ENCODE results near the gene NFAM1.

The NFAM1 gene

DNA sequence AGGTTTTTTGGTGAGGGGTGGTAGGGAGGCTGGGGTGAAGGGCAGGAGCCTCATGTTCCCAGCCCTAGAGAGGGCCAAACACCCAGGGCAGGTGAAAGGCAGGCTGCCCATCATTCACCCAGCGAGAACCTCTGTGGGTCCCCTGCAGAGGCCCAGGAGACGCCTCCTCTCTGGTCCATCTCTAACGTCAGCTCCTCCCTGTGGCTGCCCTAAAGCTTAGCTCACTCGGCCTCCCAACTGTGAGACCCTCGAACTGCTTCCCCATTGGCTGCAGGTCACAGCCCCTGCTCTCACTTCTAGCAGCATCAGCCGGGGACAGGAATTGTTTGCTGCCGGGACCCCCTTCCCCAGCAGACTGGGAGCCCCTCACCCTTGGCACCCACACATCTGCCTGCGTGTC, 615 bp upstream of the NFAM1 start:
- no peak overlapping the region for H3K27ac Mint-ChIP-seq
- H3K36me3 Mint-ChIP-seq (ENCODE audit: low read depth): no peaks in the 10 kb centered on the region
- ATAC-seq: no peak
- H3K27me3 Mint-ChIP-seq: peaks cover 10% of the 10 kb centered on the region
- DNase-seq: no peak
- no peaks in the 10 kb centered on the region for H3K9me3 Mint-ChIP-seq
- H3K4me3 Mint-ChIP-seq: no peak overlapping the region
- H3K4me1 Mint-ChIP-seq: peaks cover 4% of the 10 kb centered on the region

DNA sequence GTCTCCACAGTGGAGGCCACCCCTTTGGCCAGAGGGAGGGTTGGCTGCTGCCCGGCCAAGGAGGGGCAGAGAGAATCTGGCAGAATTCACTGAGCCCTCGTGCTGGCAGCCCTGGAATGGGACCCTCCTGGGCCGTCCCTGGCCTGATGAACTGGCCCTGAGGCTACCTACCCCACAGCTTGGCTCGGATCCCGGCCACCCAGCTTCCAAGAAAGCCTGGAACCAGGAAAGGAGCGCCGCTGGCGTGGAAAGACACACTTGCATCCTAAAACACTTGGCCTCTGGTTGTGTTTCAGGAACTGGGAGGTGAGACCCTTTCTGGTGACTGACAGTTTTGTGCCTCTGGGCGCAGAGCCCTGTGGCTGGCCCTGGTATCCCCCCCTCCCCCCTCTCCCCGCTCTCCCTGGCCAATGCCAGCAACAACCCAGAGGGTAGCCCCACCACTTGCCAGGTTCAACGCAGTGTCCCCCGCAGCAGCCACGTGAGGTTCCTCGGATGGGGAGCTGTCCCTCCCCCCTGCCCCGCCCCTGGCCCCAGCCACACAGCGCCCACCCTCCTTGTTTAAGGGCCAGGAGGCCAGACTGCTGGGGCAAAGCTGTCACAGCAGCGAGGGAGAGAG, 693 bp downstream of the NFAM1 start:
- Mint-ChIP-seq H3K27ac (no peak overlapping the region), H3K4me1 (no peaks in the 10 kb centered on the region), H3K9me3 (no peaks in the 10 kb centered on the region), H3K36me3 (ENCODE audit: low read depth) (no peaks in the 10 kb centered on the region), H3K4me3 (no peak overlapping the region), H3K27me3 (peaks cover 10% of the 10 kb centered on the region)
- ATAC-seq (no peak), DNase-seq (no peak)

DNA sequence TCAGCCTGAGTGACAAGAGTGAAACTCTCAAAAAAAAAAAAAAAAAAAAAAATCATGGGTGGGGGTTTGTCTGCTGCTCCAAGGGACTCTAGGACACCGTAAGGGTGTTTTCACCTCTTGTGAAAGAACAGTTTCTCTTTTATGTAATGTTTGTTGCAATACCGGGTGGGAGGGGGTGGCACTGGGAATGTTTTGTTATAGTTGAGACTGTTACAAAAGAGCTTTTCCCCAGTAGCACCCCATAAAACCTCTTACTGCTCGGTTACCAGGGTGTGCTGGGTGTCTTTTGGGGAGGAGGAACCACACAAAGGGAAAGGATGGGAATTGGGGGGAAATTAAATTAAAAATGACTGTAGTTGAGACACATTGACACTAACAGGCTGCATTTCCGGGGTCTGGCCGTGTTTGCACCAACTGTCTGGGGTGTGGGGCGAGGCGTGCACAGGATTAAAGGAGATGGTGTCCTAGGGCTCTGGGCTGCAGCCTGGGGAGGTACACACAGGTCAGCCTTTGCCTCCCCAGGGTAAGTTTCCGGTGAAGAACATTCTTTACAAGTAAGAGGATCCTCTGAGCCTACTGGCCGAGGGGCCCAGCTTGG, 1.6 kb downstream of the NFAM1 start:
- Mint-ChIP-seq H3K9me3 (no peaks in the 10 kb centered on the region), H3K27me3 (peaks cover 10% of the 10 kb centered on the region), H3K4me1 (no peaks in the 10 kb centered on the region), H3K27ac (no peak overlapping the region), H3K4me3 (no peak overlapping the region), H3K36me3 (ENCODE audit: low read depth) (no peaks in the 10 kb centered on the region)
- ATAC-seq (no peak), DNase-seq (no peak)

DNA sequence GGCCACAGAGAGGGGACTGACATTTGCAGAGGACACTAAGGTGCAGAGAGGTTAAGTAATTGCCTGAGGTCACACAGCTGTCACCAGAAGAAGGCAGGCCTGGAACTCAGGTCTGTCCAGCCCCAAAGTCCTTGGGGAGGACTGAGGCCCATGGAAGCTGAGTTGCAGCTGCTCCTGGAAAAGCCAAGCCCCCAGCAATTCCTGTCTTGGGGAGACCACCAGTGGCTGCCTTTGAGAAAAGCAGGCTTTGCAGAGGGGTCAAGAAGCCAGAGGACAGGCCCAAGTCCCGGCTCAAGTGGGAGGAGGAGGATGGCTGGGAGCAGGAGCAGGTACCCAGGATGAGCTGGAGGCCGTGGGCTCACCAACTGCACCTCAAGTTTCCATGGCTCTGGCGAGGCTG, 3.4 kb downstream of the NFAM1 start:
- Mint-ChIP-seq H3K27ac (no peak overlapping the region), H3K36me3 (ENCODE audit: low read depth) (no peaks in the 10 kb centered on the region), H3K4me1 (no peaks in the 10 kb centered on the region), H3K9me3 (no peaks in the 10 kb centered on the region), H3K27me3 (peaks cover 12% of the 10 kb centered on the region), H3K4me3 (no peak overlapping the region)
- no peak for DNase-seq
- ATAC-seq: no peak

DNA sequence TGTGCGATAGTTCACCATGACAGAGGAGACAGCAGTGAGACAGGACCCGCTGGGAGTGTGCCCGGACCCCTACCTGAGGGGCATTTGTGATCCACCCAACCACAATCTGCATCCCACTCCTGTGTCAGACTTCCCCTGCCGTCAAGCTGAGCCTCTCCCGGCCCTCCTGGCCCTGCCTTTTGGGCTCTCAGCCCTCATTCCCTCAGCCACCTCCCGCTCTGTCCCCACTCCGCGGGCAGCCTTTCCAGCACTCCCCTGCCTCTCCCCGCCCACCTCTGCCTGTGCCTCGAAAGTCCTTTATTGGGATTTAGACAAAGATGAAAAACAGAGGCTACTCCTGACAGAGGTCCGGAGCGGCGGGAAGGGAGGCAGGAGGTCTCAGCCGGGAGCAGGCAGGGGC, 4.2 kb downstream of the NFAM1 start:
- Mint-ChIP-seq H3K36me3 (ENCODE audit: low read depth) (no peaks in the 10 kb centered on the region), H3K27ac (no peak overlapping the region), H3K27me3 (peaks cover 12% of the 10 kb centered on the region)

DNA sequence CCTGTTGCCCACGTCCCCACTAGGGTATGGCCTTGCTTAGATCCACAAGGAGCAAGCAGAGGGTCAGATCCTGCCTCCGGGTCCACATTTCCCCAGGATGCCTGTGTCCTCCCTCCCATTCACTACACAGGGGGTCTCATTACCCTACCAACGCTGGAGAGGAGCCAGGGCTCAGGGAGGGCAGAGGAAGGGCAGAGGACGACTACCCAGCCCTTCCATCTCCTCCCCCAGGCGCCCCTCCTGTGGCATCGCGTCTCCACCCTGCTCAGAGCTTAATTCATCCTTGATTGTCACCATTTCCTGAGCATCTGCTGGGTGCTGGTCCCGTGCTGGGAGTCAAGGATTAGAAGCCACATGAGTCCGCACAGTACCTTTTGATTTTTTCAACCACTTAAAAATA, 5.0 kb downstream of the NFAM1 start:
- ATAC-seq (no peak), DNase-seq (no peak)
- Mint-ChIP-seq H3K36me3 (ENCODE audit: low read depth) (no peaks in the 10 kb centered on the region), H3K27me3 (peaks cover 12% of the 10 kb centered on the region), H3K4me1 (no peaks in the 10 kb centered on the region), H3K4me3 (no peak overlapping the region), H3K27ac (no peak overlapping the region), H3K9me3 (no peaks in the 10 kb centered on the region)

More for the DNA sequence above, 4.2 kb downstream of the NFAM1 start:
- H3K4me1 Mint-ChIP-seq: no peaks in the 10 kb centered on the region
- DNase-seq (no peak), ATAC-seq (no peak)
- H3K9me3 Mint-ChIP-seq: no peaks in the 10 kb centered on the region
- H3K4me3 Mint-ChIP-seq: no peak overlapping the region

DNA sequence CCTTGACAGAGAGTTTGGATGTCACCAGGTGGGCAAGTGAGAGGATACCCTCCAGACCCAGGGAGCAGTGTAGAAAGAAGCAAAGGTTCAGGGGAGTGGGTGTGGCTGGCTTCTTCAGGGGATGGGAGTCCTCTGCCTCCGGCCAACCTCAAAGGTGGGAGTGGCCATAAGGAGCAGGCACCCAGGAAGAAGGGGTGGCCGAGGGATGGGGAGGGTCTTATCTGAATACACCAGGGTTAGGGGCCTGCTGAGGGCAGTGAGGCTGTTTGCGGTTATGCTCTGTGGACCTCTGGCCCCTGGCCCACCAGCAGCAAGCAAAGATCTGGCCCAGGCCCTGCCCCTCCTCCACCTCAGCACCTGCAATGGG, 6.2 kb downstream of the NFAM1 start:
- Mint-ChIP-seq H3K27ac (no peak overlapping the region), H3K9me3 (no peaks in the 10 kb centered on the region), H3K36me3 (ENCODE audit: low read depth) (no peaks in the 10 kb centered on the region), H3K27me3 (peaks cover 10% of the 10 kb centered on the region), H3K4me1 (no peaks in the 10 kb centered on the region), H3K4me3 (no peak overlapping the region)
- ATAC-seq (no peak), DNase-seq (no peak)

DNA sequence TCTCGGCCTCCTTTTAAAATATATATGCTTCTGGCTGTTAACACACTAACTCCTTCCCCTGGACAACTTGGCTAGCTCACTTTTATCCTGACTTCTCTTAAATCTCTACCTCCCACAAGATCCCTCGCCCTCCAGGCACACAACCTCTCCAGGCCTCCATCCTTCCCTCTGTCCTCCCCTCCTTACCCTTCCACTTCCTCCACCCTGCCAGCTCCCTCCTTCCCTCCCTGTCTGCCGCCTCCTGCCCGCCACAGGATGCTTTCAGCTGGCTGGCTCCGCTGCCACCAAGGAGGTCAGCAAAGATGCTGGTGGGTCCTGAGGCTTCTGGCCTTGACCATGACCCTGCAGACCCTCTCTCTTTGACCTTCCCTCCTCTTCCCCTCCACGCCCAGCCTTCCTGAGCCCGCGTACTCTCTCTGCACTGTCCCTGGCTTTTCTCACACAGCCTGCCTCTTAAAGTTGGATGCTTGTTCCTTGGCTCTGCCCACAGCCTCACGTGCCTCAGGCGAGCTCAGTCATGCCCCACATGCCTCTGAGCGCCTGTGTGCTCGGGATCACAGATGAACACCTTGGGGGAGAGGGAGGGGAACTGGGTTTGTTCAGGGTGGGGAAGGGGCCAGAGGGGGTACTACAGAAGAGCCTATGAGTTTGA, 6.7 kb downstream of the NFAM1 start:
- H3K9me3 Mint-ChIP-seq: no peaks in the 10 kb centered on the region
- no peak overlapping the region for H3K27ac Mint-ChIP-seq
- no peaks in the 10 kb centered on the region for H3K4me1 Mint-ChIP-seq
- H3K36me3 Mint-ChIP-seq (ENCODE audit: low read depth): no peaks in the 10 kb centered on the region
- H3K27me3 Mint-ChIP-seq: peaks cover 6% of the 10 kb centered on the region
- ATAC-seq (no peak), DNase-seq (no peak)
- H3K4me3 Mint-ChIP-seq: no peak overlapping the region

DNA sequence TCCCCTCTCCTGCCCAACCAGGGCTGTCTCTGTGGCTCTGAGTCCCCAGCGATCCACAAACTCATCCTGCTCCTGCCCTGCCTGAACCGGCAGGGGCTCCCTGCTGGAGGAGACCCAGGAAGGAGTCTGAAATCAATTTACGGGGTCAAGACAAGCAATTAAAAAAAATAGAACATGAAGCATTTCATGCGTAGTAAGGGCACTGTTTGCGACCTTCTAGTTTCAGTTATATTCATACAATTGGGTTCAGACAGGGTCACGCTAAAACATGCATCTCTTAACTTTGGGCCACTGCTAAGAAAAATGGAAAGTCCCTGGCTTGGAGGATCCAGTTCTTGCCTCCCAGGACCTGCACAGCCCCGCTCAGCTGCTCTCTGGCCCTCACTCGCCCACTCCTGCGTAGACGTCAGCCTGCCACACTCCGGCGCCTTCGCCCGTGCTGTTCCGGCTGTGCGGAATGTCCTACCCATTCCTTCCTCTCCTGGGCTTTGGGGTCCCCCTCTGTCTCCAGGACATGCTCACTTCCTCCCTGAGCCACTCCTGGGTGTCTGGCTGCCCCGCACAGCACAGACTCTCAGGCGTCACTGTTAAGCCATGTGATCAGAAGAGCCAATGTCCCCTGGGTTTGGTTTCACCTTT, 12.8 kb downstream of the NFAM1 start:
- Mint-ChIP-seq H3K36me3 (ENCODE audit: low read depth) (no peaks in the 10 kb centered on the region), H3K4me3 (no peak overlapping the region), H3K9me3 (no peaks in the 10 kb centered on the region), H3K27ac (no peak overlapping the region), H3K27me3 (no peaks in the 10 kb centered on the region), H3K4me1 (no peaks in the 10 kb centered on the region)
- DNase-seq (no peak), ATAC-seq (no peak)

DNA sequence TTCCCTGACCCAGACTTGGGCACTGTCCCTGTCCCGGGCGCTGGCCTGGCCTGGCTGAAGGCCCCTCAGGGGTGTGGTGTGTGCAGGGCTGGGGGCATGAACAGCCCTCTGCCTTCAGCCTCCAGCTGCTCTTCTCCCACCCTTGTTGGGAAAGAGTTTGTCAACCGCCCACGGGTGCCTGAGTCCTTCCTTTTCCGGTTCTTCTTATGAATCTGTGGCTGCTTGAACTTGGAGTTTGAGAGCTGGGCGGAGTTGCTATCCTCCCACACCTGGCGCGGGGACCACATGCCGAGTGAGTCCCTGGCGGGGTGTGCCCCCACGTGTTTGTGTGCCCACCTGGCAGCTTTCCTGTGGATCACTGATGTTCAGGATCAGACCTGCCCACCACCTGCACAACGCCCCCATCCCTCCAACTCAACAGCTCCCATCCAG, 13.4 kb downstream of the NFAM1 start:
- Mint-ChIP-seq H3K27me3 (no peaks in the 10 kb centered on the region), H3K4me1 (no peaks in the 10 kb centered on the region), H3K9me3 (no peaks in the 10 kb centered on the region), H3K27ac (no peak overlapping the region), H3K4me3 (no peak overlapping the region), H3K36me3 (ENCODE audit: low read depth) (no peaks in the 10 kb centered on the region)
- no peak for ATAC-seq
- DNase-seq: no peak

DNA sequence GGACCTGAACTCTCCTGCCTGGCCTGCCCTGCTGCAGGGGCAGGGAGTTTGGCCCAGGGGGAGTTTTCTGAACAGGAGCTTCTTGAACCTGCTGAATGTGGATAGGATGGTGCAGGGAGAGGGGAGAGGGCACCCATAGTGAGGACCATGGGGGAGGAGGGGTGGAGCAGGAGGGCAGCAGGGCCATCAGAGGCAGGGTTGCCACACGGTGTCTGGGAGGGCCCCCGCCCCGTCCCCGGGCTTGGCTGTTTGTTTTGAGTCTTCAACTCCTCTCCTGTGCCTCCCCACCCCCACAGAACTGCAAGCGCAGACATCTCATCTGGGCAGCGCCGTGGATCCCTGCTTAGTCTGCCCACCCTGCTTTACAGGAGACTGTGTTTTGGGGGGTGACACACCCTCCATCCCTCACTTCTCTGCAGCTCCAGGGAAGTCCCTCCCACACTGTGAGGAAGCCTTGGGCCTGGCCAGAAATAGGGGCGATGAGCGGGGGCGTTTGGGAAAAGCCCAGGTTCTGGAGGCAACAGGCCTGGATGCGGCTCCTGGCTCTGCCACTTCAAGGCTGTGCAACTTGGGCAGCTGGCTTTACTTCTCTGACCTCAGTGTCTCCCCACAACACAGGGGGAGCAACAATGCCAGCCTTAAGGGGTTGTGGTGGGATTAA, 14.4 kb downstream of the NFAM1 start:
- no peak overlapping the region for H3K27ac Mint-ChIP-seq
- no peaks in the 10 kb centered on the region for H3K27me3 Mint-ChIP-seq

DNA sequence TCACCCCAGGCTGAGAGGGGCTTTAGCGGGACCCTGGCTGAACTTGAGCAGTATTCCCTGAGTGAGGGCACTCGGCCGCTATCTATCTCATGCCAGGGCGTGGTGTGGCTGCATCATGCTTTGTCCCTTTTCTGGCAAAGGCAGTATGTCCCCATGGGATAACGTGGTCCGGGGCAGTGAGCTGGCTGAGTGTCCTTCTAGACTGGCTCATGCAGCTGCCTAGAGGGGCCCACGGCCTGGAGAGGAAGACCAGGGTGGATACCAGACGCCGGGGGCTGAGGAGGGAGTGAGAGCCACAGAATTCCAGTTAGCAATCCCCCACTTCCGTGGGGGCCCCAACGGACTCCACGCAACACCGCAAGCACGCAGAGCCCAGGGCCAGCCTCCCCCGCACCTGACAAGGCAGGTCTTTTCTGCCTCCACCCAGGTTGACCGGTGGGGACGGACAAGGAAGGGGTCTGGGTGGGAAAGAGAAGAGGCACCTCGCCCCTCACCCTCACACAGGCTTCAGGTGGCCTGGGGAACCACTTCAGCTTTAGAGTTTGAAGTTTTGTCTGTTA, 15.5 kb downstream of the NFAM1 start:
- DNase-seq (no peak), ATAC-seq (no peak)
- H3K4me3 Mint-ChIP-seq: no peak overlapping the region
- no peaks in the 10 kb centered on the region for H3K27me3 Mint-ChIP-seq
- no peaks in the 10 kb centered on the region for H3K9me3 Mint-ChIP-seq
- no peaks in the 10 kb centered on the region for H3K4me1 Mint-ChIP-seq
- H3K36me3 Mint-ChIP-seq (ENCODE audit: low read depth): no peaks in the 10 kb centered on the region
- no peak overlapping the region for H3K27ac Mint-ChIP-seq

More for the DNA sequence above, 14.4 kb downstream of the NFAM1 start:
- no peak overlapping the region for H3K4me3 Mint-ChIP-seq
- H3K9me3 Mint-ChIP-seq: no peaks in the 10 kb centered on the region
- H3K4me1 Mint-ChIP-seq: no peaks in the 10 kb centered on the region
- DNase-seq: no peak
- H3K36me3 Mint-ChIP-seq (ENCODE audit: low read depth): no peaks in the 10 kb centered on the region
- ATAC-seq: no peak

DNA sequence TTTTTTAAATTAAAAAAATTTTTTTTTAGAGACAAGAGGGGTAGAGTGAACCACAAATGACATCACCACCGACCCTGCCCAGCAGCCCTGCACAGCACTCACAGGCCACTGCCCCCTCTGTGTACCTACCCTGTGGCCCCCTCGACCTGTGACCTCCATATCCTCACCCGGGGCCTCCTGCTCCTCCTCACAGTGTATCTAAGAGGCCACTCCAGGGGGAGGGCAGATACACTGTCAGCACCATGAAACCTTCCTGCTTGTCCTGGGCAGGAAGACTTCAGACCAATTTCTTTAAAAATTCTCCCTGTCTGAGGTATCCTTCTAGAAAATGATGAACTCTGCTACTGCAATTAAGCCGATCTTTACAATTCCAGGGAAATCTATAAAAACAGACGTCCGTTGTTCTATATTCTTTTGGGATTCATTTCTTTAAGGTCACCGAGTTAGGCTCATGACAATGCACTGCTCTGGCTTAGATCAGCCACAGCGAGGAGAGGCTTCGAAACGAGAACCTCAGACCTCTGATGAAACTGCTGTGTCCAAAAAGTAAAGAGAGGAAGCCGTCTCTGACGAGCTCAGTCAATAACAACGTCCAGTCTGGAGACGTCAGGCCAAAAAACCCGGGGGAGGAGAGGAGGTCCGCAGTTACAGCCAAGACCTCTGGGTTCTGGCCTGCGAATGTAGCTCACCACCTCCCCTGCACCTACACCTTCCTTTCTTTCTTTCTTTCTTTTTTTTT, 17.5 kb downstream of the NFAM1 start:
- Mint-ChIP-seq H3K36me3 (ENCODE audit: low read depth) (no peaks in the 10 kb centered on the region), H3K27ac (no peak overlapping the region), H3K4me3 (no peak overlapping the region), H3K4me1 (no peaks in the 10 kb centered on the region), H3K9me3 (no peaks in the 10 kb centered on the region), H3K27me3 (no peaks in the 10 kb centered on the region)
- ATAC-seq (no peak), DNase-seq (no peak)

DNA sequence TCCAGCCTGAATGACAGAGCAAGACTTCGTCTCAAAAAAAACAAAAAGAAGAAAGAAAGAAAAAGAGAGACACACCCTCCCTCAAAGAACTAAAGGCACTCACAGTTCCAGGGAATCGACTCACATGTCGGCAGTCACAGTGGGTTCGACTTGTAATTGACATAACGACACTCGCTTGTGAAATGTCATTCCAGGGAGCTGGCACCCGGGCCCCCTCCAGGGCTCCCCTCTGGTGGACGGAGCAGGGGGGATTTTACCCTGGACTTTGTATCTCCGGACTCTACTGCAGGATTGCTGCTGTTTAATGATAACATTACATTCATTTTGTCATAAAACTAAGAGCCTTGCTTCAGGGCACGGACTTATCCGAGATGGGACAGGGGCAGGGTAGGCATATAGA, 18.2 kb downstream of the NFAM1 start:
- Mint-ChIP-seq H3K9me3 (no peaks in the 10 kb centered on the region), H3K36me3 (ENCODE audit: low read depth) (no peaks in the 10 kb centered on the region), H3K27ac (no peak overlapping the region), H3K4me3 (no peak overlapping the region), H3K4me1 (no peaks in the 10 kb centered on the region), H3K27me3 (no peaks in the 10 kb centered on the region)
- DNase-seq: no peak
- ATAC-seq: no peak

Measured in activated naive CD8-positive, alpha-beta T cell treated with anti-CD3 and anti-CD28 coated beads, Interleukin-2, amount 50 U/mL, for 24 hours (primary cell).